Gastroesophageal sphincter (tissue), 3 donors: ENCODE results near the gene QRSL1.

Experiments used
- CTCF ChIP-seq, 4 experiments: fragments of 200-600 bp in 2 of 4; fragments of 450-650 bp in 2 of 4; sonication (generic) in 1 of 4; IDR thresholded peaks; one replicate each; pipeline ENCODE4 v1.5.1; 2017 to 2019; ENCODE audit warnings: antibody characterized with exemption in 4 of 4, mild to moderate bottlenecking in 2 of 4, moderate library complexity in 2 of 4
- EP300 ChIP-seq: sonication (generic); formaldehyde crosslinking; IDR thresholded peaks from one replicate; pipeline ENCODE4 v1.6.1; 2017; ENCODE audit warnings: antibody characterized with exemption, mild to moderate bottlenecking
- POLR2A ChIP-seq, 2 donors: fragments of 450-650 bp; IDR thresholded peaks; one replicate each; pipeline ENCODE4 v1.6.1; 2017; ENCODE audit warnings: antibody characterized with exemption in 2 of 2, mild to moderate bottlenecking in 2 of 2, moderate library complexity in 1 of 2
- POLR2AphosphoS5 ChIP-seq: sonication (generic); formaldehyde crosslinking; IDR thresholded peaks from one replicate; pipeline ENCODE4 v1.6.1; 2017; ENCODE audit warnings: antibody characterized with exemption

- no peak for TF ChIP-seq CTCF (IDR thresholded peaks at IDR 0.05)
- TF ChIP-seq POLR2A (IDR thresholded peaks at IDR 0.05): no peak
- no peak for TF ChIP-seq EP300
- TF ChIP-seq POLR2AphosphoS5: no peak
These were observed 698 bp upstream of the QRSL1 start for GRCh38 chr6:106628658-106629102.
